ENCODE results near the gene BTBD9. TPM values are rescaled to one million over a fixed set of nuclear protein-coding genes. Genes with fewer than 3 reads are reported as not detected.

BTBD9 gene
- polyA plus RNA-seq, 2 of the 4 experiments (the other 2 are of a cell fraction), result 2.3 to 4.6 TPM

DNA sequence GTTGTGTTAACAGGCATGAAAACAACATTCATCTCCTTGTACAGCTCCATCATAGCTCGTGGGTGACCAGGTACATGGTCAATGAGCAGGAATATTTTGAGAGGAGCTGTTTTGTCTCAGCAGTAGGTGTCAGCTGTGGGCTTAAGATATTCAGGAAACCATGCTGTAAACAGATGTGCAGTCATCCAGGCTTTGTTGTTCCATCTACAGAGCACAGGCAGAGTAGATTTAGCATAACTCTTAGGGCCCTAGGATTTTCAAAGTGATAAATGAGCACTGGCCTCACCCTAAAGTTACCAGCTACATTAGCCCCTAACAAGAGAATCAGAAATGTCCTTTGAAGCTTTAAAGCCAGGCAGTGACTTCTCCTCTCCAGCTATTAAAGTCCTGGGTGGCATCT, 154.2 kb downstream of the BTBD9 start:
- Histone ChIP-seq H3K4me1 (no peaks in the 10 kb centered on the region), H3K27ac (no peak overlapping the region), H3K4me3 (no peak overlapping the region), H3K9me3 (no peaks in the 10 kb centered on the region), H3K4me2 (no peak overlapping the region)
- ATAC-seq (no peak), FAIRE-seq (no peak), DNase-seq (ENCODE audit: low read depth in 1 of 2, low spot score in 1 of 2) (no peak)
- WGBS (ENCODE audit: missing lambda C conversion rate), result 10% methylated on average over 1 of the region's 1 CpG
- POLR2A ChIA-PET, result no interaction called here
- TF ChIP-seq RAD21 (conservative IDR thresholded peaks at IDR 0.05 in 1 of 2, IDR thresholded peaks at IDR 0.05 in 1 of 2), result no peak
- no peak for TF ChIP-seq HDAC2 (IDR thresholded peaks at IDR 0.05)
- TF ChIP-seq ESRRA (IDR thresholded peaks at IDR 0.05; ENCODE audit: borderline replicate concordance, low read length), result no peak
- TF ChIP-seq POLR2A (IDR thresholded peaks at IDR 0.05; ENCODE audit: low read length), result no peak
- no peak for TF ChIP-seq JUNB (IDR thresholded peaks at IDR 0.05)
- no peak for TF ChIP-seq FOSL2 (IDR thresholded peaks at IDR 0.05)
- TF ChIP-seq FOSL2 (CRISPR knock-in tag; IDR thresholded peaks at IDR 0.05), result no peak
- TF ChIP-seq, protein P1, sequence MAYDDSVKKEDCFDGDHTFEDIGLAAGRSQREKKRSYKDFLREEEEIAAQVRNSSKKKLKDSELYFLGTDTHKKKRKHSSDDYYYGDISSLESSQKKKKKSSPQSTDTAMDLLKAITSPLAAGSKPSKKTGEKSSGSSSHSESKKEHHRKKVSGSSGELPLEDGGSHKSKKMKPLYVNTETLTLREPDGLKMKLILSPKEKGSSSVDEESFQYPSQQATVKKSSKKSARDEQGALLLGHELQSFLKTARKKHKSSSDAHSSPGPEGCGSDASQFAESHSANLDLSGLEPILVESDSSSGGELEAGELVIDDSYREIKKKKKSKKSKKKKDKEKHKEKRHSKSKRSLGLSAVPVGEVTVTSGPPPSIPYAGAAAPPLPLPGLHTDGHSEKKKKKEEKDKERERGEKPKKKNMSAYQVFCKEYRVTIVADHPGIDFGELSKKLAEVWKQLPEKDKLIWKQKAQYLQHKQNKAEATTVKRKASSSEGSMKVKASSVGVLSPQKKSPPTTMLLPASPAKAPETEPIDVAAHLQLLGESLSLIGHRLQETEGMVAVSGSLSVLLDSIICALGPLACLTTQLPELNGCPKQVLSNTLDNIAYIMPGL (CRISPR knock-in tag; IDR thresholded peaks at IDR 0.05; ENCODE audit: borderline replicate concordance), result no peak
- TF ChIP-seq, protein P2, sequence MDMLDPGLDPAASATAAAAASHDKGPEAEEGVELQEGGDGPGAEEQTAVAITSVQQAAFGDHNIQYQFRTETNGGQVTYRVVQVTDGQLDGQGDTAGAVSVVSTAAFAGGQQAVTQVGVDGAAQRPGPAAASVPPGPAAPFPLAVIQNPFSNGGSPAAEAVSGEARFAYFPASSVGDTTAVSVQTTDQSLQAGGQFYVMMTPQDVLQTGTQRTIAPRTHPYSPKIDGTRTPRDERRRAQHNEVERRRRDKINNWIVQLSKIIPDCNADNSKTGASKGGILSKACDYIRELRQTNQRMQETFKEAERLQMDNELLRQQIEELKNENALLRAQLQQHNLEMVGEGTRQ (IDR thresholded peaks at IDR 0.05), result no peak
- TF ChIP-seq HOXA7 (CRISPR knock-in tag; IDR thresholded peaks at IDR 0.05), result no peak
- TF ChIP-seq GATA3 (IDR thresholded peaks at IDR 0.05; ENCODE audit: borderline replicate concordance), result no peak
- TF ChIP-seq, protein P3, sequence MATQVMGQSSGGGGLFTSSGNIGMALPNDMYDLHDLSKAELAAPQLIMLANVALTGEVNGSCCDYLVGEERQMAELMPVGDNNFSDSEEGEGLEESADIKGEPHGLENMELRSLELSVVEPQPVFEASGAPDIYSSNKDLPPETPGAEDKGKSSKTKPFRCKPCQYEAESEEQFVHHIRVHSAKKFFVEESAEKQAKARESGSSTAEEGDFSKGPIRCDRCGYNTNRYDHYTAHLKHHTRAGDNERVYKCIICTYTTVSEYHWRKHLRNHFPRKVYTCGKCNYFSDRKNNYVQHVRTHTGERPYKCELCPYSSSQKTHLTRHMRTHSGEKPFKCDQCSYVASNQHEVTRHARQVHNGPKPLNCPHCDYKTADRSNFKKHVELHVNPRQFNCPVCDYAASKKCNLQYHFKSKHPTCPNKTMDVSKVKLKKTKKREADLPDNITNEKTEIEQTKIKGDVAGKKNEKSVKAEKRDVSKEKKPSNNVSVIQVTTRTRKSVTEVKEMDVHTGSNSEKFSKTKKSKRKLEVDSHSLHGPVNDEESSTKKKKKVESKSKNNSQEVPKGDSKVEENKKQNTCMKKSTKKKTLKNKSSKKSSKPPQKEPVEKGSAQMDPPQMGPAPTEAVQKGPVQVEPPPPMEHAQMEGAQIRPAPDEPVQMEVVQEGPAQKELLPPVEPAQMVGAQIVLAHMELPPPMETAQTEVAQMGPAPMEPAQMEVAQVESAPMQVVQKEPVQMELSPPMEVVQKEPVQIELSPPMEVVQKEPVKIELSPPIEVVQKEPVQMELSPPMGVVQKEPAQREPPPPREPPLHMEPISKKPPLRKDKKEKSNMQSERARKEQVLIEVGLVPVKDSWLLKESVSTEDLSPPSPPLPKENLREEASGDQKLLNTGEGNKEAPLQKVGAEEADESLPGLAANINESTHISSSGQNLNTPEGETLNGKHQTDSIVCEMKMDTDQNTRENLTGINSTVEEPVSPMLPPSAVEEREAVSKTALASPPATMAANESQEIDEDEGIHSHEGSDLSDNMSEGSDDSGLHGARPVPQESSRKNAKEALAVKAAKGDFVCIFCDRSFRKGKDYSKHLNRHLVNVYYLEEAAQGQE (IDR thresholded peaks at IDR 0.05), result no peak
- TF ChIP-seq HOXB13 (CRISPR knock-in tag; IDR thresholded peaks at IDR 0.05; ENCODE audit: low read depth), result no peak
- TF ChIP-seq TP53 (CRISPR knock-in tag; IDR thresholded peaks at IDR 0.05), result no peak
- CTCF ChIA-PET, result interaction anchor here (2.5 kb wide), 1 partner anchor 9 kb away, joined by 16 read pairs; no protein-coding TSS in a partner anchor

DNA sequence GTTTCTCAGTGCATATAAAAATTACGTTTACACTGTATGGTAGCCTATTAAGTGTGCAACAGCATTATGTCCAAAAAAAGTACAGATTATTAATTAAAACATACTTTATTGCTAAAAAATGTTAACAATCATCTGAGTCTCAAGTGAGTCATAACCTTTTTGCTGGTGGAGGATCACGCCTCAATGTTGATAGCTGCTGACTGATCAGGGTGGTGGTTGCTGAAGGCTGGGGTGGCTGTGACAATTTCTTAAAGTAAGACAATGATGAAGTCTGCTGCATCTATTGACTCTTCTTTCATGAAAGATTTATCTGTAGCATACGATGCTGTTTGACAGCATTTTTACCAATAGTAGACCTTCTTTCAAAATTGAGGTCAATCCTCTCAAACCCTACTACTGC, 155.1 kb downstream of the BTBD9 start:
- H3K4me2 ChIP-seq, result no peak overlapping the region
- POLR2A ChIA-PET, result no interaction called here
- H3K27ac ChIP-seq, result no peak overlapping the region
- ATAC-seq (no peak), DNase-seq (ENCODE audit: low read depth in 1 of 2, low spot score in 1 of 2) (no peak), FAIRE-seq (no peak)
- 69% methylated on average over 3 of the region's 3 CpGs for WGBS (ENCODE audit: missing lambda C conversion rate)
- no peaks in the 10 kb centered on the region for H3K9me3 ChIP-seq
- TF ChIP-seq ZC3H11A (IDR thresholded peaks at IDR 0.05) (no peak), BHLHE40 (IDR thresholded peaks at IDR 0.05; ENCODE audit: low read depth, low read length) (no peak), FOSB (CRISPR knock-in tag; IDR thresholded peaks at IDR 0.05) (no peak)
- CTCF ChIA-PET, result interaction anchor here (2.5 kb wide), 1 partner anchor 9 kb away, joined by 16 read pairs; no protein-coding TSS in a partner anchor
- H3K4me3 ChIP-seq, result no peak overlapping the region
- no peaks in the 10 kb centered on the region for H3K4me1 ChIP-seq

DNA sequence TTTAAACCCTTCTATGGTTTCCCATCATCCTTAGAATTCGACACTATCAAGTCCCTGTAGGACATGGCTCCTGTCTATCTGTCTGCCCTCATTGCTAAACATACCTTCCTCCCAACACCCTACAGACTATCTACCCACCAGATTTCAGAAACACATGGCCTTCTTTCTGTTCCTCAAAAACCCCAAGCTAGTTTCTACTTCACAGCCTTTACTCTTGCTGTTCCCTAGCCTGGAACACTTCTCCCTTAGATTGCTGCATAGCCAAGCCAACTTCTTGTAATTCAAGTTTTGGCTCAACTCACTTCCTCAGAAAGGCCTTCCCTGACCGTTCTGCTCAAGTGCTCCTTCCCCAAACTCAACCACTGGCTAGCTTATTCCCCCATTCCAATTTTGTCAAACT, 156.2 kb downstream of the BTBD9 start:
- no peaks in the 10 kb centered on the region for H3K4me1 ChIP-seq
- ATAC-seq (no peak), FAIRE-seq (no peak), DNase-seq (ENCODE audit: low read depth in 1 of 2, low spot score in 1 of 2) (no peak)
- H3K9me3 ChIP-seq, result no peaks in the 10 kb centered on the region
- no peak overlapping the region for H3K27ac ChIP-seq
- POLR2A ChIA-PET, result no interaction called here
- CTCF ChIA-PET, result interaction anchor here (0.7 to 1.9 kb wide), 3 partner anchors 10 to 692 kb away, joined by 3 to 10 read pairs (median 3); no protein-coding TSS in a partner anchor
- no peak overlapping the region for H3K4me2 ChIP-seq
- WGBS (ENCODE audit: missing lambda C conversion rate), result 22% methylated on average over 2 of the region's 2 CpGs
- no peak overlapping the region for H3K4me3 ChIP-seq
- no peak for TF ChIP-seq TFCP2L1 (CRISPR knock-in tag; IDR thresholded peaks at IDR 0.05)
- TF ChIP-seq RFX5 (IDR thresholded peaks at IDR 0.05), result no peak
- TF ChIP-seq, protein P4, sequence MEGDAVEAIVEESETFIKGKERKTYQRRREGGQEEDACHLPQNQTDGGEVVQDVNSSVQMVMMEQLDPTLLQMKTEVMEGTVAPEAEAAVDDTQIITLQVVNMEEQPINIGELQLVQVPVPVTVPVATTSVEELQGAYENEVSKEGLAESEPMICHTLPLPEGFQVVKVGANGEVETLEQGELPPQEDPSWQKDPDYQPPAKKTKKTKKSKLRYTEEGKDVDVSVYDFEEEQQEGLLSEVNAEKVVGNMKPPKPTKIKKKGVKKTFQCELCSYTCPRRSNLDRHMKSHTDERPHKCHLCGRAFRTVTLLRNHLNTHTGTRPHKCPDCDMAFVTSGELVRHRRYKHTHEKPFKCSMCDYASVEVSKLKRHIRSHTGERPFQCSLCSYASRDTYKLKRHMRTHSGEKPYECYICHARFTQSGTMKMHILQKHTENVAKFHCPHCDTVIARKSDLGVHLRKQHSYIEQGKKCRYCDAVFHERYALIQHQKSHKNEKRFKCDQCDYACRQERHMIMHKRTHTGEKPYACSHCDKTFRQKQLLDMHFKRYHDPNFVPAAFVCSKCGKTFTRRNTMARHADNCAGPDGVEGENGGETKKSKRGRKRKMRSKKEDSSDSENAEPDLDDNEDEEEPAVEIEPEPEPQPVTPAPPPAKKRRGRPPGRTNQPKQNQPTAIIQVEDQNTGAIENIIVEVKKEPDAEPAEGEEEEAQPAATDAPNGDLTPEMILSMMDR (IDR thresholded peaks at IDR 0.05), result no peak
- no peak for TF ChIP-seq ZFP36 (IDR thresholded peaks at IDR 0.05; ENCODE audit: borderline replicate concordance, partially characterized antibody)
- no peak for TF ChIP-seq MAFK (IDR thresholded peaks at IDR 0.05; ENCODE audit: partially characterized antibody)
- TF ChIP-seq CEBPB (IDR thresholded peaks at IDR 0.05), result no peak
- TF ChIP-seq, protein P5, sequence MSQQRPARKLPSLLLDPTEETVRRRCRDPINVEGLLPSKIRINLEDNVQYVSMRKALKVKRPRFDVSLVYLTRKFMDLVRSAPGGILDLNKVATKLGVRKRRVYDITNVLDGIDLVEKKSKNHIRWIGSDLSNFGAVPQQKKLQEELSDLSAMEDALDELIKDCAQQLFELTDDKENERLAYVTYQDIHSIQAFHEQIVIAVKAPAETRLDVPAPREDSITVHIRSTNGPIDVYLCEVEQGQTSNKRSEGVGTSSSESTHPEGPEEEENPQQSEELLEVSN (IDR thresholded peaks at IDR 0.05; ENCODE audit: borderline replicate concordance, low read depth), result no peak
- TF ChIP-seq BHLHE40 (IDR thresholded peaks at IDR 0.05; ENCODE audit: low read depth, low read length), result no peak
- TF ChIP-seq KDM5A (IDR thresholded peaks at IDR 0.05), result no peak
- no peak for TF ChIP-seq GATA3 (IDR thresholded peaks at IDR 0.05; ENCODE audit: borderline replicate concordance)
- TF ChIP-seq HOXB5 (CRISPR knock-in tag; IDR thresholded peaks at IDR 0.05), result no peak
- TF ChIP-seq HOXB13 (CRISPR knock-in tag; IDR thresholded peaks at IDR 0.05; ENCODE audit: low read depth), result no peak
- no peak for TF ChIP-seq EHMT2 (IDR thresholded peaks at IDR 0.05; ENCODE audit: low read depth)

All from A549 (cell line).